ENCODE data around the gene PELI2. TPM values are rescaled to one million over a fixed set of nuclear protein-coding genes. Genes with fewer than 3 reads are reported as not detected.

PELI2 gene
- total RNA-seq, 1 experiment from 2014 or later = 10.0 TPM

DNA sequence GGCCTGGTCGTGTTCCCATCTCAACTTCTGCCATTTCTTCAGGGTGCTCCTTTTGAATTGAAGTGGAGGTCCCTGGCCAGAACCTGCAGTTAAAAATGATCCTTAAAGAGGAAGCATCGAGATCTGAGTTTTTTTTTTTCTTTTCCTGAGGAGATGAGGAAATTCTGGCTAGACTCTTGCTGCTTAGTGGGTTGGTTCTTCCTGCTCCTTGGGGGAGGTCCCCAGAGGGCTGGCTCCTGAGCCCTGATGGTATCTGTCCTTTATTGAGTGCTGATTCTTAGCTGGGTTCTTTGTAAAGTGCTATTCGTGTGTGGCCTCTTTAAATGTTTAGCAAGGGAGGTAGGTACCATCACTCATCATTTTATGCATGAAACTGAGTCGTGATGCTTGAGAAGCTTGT is 11.7 kb downstream of the PELI2 start:
- Histone ChIP-seq H3K9me2 (ENCODE audit: insufficient read depth) (no peaks in the 10 kb centered on the region), H3K36me3 (ENCODE audit: low read depth) (no peaks in the 10 kb centered on the region), H2AFZ (no peak overlapping the region), H4K20me1 (ENCODE audit: insufficient read depth) (no peaks in the 10 kb centered on the region), H3K27me3 (ENCODE audit: insufficient read depth, low read depth) (no peaks in the 10 kb centered on the region), H3F3A (ENCODE audit: insufficient read depth, low read depth) (no peaks in the 10 kb centered on the region), H3K4me3 (no peak overlapping the region), H3K9me3 (ENCODE audit: insufficient read depth, low read depth) (no peaks in the 10 kb centered on the region), H3K4me1 (replicated peaks; ENCODE audit: insufficient read depth) (no peaks in the 10 kb centered on the region), H3K79me2 (ENCODE audit: low read depth) (no peaks in the 10 kb centered on the region), H3K4me2 (no peak overlapping the region), H3K27ac (no peak overlapping the region)
- no TSS peak for BruUV-seq (replicated peaks)
- intact Hi-C loops (cut with micrococcal nuclease; ENCODE audit: unreplicated experiment) = no loop called here
- no peak for DNase-seq
- TF ChIP-seq, protein P1, sequence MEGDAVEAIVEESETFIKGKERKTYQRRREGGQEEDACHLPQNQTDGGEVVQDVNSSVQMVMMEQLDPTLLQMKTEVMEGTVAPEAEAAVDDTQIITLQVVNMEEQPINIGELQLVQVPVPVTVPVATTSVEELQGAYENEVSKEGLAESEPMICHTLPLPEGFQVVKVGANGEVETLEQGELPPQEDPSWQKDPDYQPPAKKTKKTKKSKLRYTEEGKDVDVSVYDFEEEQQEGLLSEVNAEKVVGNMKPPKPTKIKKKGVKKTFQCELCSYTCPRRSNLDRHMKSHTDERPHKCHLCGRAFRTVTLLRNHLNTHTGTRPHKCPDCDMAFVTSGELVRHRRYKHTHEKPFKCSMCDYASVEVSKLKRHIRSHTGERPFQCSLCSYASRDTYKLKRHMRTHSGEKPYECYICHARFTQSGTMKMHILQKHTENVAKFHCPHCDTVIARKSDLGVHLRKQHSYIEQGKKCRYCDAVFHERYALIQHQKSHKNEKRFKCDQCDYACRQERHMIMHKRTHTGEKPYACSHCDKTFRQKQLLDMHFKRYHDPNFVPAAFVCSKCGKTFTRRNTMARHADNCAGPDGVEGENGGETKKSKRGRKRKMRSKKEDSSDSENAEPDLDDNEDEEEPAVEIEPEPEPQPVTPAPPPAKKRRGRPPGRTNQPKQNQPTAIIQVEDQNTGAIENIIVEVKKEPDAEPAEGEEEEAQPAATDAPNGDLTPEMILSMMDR (conservative IDR thresholded peaks at IDR 0.05) = no peak
- no peak for TF ChIP-seq EZH2 (IDR thresholded peaks at IDR 0.05; ENCODE audit: low read depth)
- ChIA-PET CTCF (no interaction called here), POLR2A (ENCODE audit: unreplicated experiment) (no interaction called here)

DNA sequence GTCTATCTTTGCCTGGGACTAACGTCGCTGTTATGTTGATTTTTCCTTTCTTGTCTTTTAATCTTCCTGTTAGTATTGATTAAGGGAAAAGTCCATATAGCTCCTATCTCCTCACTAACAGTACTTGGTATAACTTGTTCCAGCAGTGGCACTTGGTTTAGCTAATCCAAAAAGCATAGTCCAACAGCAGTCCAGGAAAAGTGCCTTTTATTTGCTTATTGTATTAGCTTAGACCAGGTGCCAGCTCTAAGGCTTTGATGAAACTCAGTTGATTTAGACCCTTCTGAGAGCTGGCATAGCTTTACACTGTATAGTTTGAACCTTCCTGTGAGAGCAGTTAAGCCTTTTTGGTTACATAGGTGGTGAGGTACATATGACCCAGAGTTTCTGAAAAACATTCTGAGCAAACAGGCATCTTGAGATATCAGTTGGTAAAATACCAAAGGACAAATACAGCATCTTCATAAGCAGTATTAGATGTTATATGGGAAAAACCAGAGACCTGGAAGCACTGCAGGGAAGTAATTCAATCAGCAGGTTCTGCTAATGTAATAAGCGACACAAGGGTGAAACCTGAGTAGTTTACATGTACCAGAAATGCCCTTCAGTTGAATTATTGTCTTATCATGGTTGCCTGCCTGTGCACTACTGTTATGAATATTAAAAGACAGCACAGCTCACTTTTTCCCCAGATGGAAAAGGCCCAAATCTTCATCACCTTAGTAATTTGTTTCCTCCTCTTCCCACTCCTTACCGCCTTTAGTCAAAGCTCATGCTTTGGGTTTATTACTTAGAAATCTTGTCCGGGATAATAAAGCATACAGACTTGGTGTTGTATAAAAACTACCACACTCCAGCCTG is 13.0 kb downstream of the PELI2 start:
- no peaks in the 10 kb centered on the region for H3K9me3 ChIP-seq (ENCODE audit: insufficient read depth, low read depth)
- H2AFZ ChIP-seq = no peak overlapping the region
- no peaks in the 10 kb centered on the region for H3K4me1 ChIP-seq (replicated peaks; ENCODE audit: insufficient read depth)
- ChIA-PET CTCF (no interaction called here), POLR2A (ENCODE audit: unreplicated experiment) (no interaction called here)
- no peaks in the 10 kb centered on the region for H4K20me1 ChIP-seq (ENCODE audit: insufficient read depth)
- no peak overlapping the region for H3K27ac ChIP-seq
- TF ChIP-seq EZH2 (IDR thresholded peaks at IDR 0.05; ENCODE audit: low read depth) = no peak
- TF ChIP-seq, protein P1 (conservative IDR thresholded peaks at IDR 0.05) = no peak
- no peaks in the 10 kb centered on the region for H3K79me2 ChIP-seq (ENCODE audit: low read depth)
- intact Hi-C loops (cut with micrococcal nuclease; ENCODE audit: unreplicated experiment) = no loop called here
- H3K27me3 ChIP-seq (ENCODE audit: insufficient read depth, low read depth) = no peaks in the 10 kb centered on the region
- H3K36me3 ChIP-seq (ENCODE audit: low read depth) = no peaks in the 10 kb centered on the region
- H3F3A ChIP-seq (ENCODE audit: insufficient read depth, low read depth) = no peaks in the 10 kb centered on the region
- no peak overlapping the region for H3K4me2 ChIP-seq
- BruUV-seq (replicated peaks) = no TSS peak
- no peaks in the 10 kb centered on the region for H3K9me2 ChIP-seq (ENCODE audit: insufficient read depth)
- no peak for DNase-seq
- H3K4me3 ChIP-seq = no peak overlapping the region

DNA sequence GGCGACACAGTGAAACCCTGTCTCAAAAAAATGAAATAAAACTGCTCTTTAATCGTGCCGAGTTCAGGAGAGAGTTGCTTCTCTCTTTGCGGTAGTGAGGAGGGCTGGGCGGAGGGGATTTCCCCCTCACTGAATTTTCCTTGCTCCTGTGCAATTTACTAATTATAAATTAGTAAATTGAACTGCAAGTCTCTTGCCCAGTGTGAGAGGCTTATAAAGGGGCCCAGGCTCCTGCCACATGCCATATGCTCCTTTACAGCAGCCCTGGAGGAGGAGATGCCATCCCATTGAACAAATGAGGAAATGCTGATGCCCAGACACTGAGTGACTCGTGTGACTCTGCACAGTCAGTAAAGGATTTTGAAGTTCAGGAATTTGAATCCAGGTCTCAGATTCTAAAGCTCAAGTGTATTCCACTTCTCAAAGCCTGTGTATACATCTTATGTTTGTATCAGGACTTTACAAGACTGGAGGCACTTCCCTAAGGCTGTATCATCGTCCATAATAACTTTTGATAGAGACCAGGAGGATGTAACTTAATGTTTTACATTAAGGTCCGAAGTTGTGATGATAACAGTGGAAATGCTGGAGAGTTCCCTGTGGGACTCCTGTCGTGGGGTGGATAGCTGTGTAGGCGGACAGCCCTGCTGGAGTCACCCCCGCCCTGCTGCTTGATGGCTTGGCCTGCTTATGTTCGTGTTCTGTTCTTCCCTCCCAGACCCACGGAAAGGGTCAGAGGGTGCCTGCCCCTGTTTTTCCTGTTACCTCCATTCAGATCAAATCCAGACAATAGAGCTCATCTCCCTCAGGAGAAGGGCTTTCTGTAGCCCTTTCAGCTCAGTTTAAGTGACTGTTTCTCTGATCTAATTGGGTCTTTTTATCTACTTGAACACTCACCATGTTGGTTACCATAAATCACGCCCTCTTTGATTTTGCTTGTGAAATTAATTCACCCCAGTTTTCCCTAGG is 13.9 kb downstream of the PELI2 start:
- no peaks in the 10 kb centered on the region for H3K9me2 ChIP-seq (ENCODE audit: insufficient read depth)
- no peaks in the 10 kb centered on the region for H3F3A ChIP-seq (ENCODE audit: insufficient read depth, low read depth)
- H3K36me3 ChIP-seq (ENCODE audit: low read depth) = no peaks in the 10 kb centered on the region
- no peak overlapping the region for H2AFZ ChIP-seq
- no TSS peak for BruUV-seq (replicated peaks)
- H3K9me3 ChIP-seq (ENCODE audit: insufficient read depth, low read depth) = no peaks in the 10 kb centered on the region
- no peak for DNase-seq
- no peaks in the 10 kb centered on the region for H4K20me1 ChIP-seq (ENCODE audit: insufficient read depth)
- H3K4me3 ChIP-seq = no peak overlapping the region
- intact Hi-C loops (cut with micrococcal nuclease; ENCODE audit: unreplicated experiment) = no loop called here
- ChIA-PET CTCF (no interaction called here), POLR2A (ENCODE audit: unreplicated experiment) (no interaction called here)
- TF ChIP-seq, protein P1 (conservative IDR thresholded peaks at IDR 0.05) = no peak
- TF ChIP-seq EZH2 (IDR thresholded peaks at IDR 0.05; ENCODE audit: low read depth) = no peak
- H3K27ac ChIP-seq = no peak overlapping the region
- no peak overlapping the region for H3K4me2 ChIP-seq
- H3K4me1 ChIP-seq (replicated peaks; ENCODE audit: insufficient read depth) = no peaks in the 10 kb centered on the region
- no peaks in the 10 kb centered on the region for H3K79me2 ChIP-seq (ENCODE audit: low read depth)
- no peaks in the 10 kb centered on the region for H3K27me3 ChIP-seq (ENCODE audit: insufficient read depth, low read depth)

All from PC-9 (cell line).